Stimulated activated CD8-positive, alpha-beta memory T cell treated with anti-CD3 and anti-CD28 coated beads, Interleukin-2, amount 100 ng/mL, for 1 hour (primary cell): ENCODE data around the gene PTGER3.
"Not testable (repeated sequence)": the region's sequence is repeated elsewhere in the genome, so short reads cannot be mapped to it uniquely, and the experiment has no call there.

Experiments used
- DNase-seq, 2 donors: peaks; one replicate each; pipeline ENCODE4 v3.0.0-alpha.2; 2020; ENCODE audit warnings: low read depth in 2 of 2

PTGER3 gene

DNA sequence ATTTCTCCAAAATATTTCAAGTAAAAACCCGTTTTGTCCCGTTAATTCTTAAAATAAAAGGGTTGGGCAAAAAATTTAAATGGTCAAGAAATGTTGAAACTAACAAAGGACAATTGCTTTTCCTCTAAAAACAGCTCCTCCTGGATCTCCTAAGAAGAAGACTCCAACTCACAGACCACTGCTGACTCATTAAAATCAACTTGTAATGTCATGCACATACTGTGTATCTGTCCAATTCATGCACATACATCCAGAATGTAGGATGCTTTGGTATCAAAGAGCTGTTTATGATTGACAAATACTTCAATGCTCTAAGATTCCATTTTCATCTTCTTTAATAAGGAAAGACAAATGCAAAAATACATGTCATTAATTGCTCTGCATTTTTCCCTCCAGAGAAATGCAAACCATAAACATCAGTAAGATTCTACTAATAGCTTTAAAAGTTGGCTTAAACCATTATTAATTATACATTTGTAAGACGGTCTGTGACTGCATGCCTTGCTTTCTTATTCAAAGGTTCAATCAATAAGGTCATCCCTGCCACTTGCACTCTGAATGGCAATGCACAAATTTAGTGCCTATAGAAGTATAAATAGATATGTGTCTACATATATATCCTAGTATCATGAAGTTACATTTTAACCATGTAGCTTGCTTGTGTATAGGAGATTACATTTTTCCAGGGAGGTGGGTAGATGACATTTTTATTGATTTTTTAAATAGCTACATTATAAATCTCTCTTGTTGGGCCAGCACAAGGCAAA is 44.7 kb downstream of the PTGER3 start:
- DNase-seq: no peak

GRCh38 chr1:71001624-71002023 is 46.0 kb downstream of the PTGER3 start:
- no peak for DNase-seq

DNA sequence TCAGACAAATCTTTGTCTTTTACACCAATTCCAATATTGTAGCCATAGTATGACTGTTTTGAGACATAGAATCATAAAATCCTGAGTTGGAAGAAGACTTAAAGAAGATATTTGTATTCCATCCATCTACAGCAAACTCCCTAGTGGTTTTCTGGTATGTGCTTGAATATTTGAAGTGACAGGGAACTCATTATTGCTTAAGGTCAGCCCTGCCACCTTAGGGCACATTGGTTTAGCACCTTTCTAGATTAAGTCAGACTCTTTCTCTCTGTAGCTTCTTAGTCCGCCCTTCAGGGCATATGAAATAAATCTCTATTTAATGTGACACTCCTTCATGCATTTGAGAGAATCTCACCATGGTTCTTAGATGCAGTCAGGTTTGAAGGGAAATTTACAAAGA is 49.8 kb downstream of the PTGER3 start:
- DNase-seq: no peak

DNA sequence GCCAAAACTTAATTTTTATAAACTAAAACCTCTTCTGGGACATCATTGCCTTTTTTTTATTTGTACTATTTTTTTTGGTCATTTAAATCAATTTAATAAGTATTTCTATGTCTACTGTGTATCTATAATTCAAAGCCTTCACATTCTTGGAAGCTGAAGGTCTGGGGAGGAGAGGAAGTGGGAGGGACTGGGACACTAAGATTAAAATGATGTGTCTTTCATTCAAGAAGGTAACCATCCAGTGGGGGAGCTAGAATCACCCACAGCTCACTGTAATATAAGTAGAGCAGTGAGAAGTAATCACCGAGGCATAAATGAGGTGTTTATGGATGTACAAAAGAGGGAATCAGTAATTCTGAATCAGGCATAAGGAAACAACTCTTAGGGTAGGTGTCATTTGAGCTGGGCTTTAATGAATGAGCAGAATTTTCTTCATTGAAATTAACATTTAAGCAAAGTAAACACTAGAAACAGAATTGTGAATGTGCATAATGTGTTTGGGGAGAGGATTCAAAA is 52.8 kb downstream of the PTGER3 start:
- DNase-seq: no peak

DNA sequence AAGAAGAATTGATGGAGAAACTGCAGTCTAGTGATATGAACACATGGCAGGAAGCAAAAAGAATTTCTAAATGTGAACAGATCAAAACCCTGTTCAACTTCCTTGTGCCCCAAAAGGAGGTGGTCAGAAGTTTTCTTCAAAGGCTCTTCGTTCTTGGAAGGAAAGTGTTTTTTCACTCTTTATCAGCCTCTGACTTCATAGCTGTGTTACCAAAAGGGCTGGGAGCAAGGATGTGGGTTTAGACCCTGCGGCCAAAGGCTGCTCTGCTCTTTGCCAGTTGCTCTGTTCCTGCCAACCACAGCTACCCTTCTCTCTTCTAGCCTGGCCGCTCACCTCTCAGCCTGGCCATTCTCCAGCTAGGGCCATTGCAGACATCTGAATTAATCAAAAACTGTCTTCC is 53.8 kb downstream of the PTGER3 start:
- no peak for DNase-seq

DNA sequence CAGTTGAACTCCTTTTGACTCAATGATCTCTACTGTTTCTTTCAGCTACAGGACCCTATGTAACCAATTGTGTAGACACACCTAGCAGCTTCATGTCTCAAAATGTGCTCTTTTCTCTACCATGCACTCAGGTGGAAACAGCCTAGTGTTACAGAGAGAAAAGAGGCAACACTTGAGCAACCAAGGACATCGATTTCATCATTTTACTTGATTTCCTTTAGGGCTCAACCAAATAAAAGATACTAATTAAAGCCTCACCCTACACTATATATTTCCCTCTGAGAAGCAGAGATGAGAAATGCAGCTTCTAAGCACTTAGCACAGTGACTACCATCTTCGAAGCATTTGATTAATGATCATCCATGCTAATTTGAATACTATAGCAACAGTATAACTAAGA is 55.1 kb downstream of the PTGER3 start:
- no peak for DNase-seq

- no peak for DNase-seq
Observed at GRCh38 chr1:70990469-70991253, 57.0 kb downstream of the PTGER3 start.

- no peak for DNase-seq
Observed at GRCh38 chr1:70987497-70987896, 60.1 kb downstream of the PTGER3 start.

- not testable (repeated sequence) for DNase-seq
Observed at GRCh38 chr1:70985776-70986225, 61.8 kb downstream of the PTGER3 start.

DNA sequence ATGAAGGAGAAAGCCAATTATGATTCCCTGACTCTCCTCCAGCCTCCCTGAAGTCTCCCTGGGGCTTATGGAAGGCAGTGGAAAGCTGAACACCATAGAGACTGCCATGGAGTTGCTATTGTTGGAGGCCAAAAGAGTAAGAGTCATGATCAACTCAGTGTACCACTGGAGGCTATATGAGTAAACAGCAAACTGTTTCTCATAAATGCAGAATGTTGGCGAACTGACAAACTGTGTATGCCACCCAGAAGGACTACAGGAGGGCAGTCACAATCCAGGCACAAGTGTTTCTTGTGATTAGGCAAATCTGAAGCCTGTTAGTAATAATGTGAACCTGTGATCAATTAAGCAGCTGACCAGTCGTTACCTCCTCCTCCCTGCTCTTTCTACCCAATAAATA is 62.3 kb downstream of the PTGER3 start:
- DNase-seq: not testable (repeated sequence)

- DNase-seq: no peak
Observed at GRCh38 chr1:70980361-70980760, 67.3 kb downstream of the PTGER3 start.

GRCh38 chr1:70979881-70980280 is 67.7 kb downstream of the PTGER3 start:
- no peak for DNase-seq

GRCh38 chr1:70979313-70979712 is 68.3 kb downstream of the PTGER3 start:
- no peak for DNase-seq

- no peak for DNase-seq
Observed at GRCh38 chr1:70978623-70979022, 69.0 kb downstream of the PTGER3 start.

DNA sequence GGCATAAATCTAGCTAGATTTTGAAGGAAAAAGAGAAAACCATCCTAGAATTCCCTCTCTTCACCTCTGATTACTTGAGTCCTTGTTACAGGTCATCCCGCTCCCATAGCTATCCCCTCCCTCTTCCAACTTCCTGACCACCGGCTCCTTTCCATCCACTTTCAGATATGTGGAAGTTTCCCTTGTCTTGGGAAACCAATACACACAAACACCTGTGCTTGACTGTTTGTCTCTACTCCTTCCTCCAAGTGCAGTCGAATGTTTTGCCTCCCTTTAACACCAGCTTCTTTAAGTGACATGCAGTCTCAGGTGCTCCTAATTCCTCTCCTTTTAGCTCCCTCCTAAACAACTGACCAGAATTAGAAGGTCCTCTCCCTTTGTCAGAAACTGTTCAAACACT is 70.0 kb downstream of the PTGER3 start:
- DNase-seq: no peak

GRCh38 chr1:70977041-70977440 is 70.6 kb downstream of the PTGER3 start:
- DNase-seq: no peak

- no peak for DNase-seq
Observed at GRCh38 chr1:70973754-70974153, 73.9 kb downstream of the PTGER3 start.

DNA sequence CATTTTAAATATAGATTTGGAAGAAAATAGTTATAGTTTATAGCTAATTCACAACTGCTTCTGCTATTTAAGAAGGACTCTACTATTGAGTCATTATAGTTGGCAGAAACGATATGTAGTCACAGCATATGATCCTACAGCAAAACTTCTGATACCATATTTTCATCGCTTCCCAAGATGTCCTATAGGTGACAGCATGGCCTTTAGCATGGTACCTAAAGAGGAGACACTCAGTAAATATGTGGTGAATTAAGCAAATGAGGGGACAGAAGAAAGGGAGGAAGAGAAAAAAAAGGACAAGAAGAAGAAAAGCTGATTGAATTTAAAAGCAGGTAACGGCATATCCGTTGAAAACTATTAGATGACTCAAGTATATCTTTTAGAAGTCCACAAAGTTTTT is 77.2 kb downstream of the PTGER3 start:
- DNase-seq: no peak

DNA sequence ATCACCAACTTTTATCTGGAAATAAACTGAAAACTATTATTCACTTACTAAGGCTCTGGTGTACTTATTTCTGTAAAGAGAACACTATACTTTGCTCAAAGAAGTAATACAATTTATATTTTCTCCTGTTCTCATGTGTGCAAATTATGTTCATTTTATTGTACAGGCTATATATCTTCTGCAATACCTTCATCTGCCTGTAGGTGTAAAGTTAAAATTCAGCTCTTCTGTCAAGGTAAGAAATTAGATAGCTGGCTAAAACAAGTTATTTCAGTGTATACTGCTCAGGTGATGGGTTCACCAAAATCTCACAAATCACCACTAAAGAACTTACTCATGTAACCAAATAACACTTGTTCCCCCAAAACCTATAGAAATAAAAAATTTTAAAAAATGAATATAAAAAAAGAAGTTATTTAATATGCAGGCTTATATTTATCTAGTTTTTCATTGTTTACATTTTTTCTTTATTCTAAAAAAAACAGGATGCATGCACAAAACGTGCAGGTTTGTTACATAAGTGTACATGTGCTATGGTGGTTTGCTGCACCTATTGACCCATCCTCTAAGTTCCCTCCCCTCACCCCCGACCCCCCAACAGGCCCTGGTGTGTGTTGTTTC is 81.5 kb downstream of the PTGER3 start:
- no peak for DNase-seq

- DNase-seq: no peak
Observed at GRCh38 chr1:70963374-70963773, 84.2 kb downstream of the PTGER3 start.

GRCh38 chr1:70961374-70961975 is 86.1 kb downstream of the PTGER3 start:
- DNase-seq: no peak

DNA sequence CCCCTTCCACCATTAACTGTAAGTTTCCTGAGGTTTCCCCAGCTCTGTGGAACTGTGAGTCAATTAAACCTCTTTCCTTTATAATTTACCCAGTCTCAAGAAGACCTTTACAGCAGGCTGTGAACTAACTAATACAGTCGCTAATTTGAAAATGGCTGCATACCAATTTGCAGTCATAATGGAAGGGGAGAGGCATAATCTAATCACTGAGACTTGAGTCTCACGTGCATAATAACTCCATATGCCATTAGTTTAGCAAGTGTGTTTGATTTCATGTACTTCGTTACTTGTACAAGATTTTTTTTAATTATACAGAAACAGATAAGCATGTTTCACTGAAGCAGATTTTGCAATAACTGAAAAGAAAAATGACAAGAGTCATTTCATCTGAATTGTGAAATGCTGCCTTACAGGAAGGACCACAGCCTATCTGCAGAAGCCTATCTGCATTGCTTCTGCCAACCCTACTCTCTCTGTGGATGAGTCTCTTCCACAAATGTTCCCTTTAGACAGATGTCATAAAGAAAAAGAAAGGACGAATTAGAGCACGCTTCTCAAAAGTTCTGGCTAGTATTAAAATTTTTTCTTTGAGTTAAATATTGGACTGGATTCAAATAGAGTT is 99.1 kb downstream of the PTGER3 start:
- no peak for DNase-seq
